Limb (tissue), 2 donors: ENCODE measurements around the gene FCN1.
A peak's percentile ranks its signal among the peaks of the same experiment; 100 is the strongest.

Source experiments
- DNase-seq, 2 donors: peaks; one replicate each; pipeline ENCODE4 v3.0.0-alpha.2; 2016; ENCODE audit errors: extremely low spot score in 2 of 2

The FCN1 gene

GRCh38 chr9:134937566-134938345 lies 20.0 kb upstream of the FCN1 start:
- no peak for DNase-seq

- no peak for DNase-seq
Measured at GRCh38 chr9:134937164-134937555, 19.4 kb upstream of the FCN1 start.

GRCh38 chr9:134936346-134937163 lies 18.8 kb upstream of the FCN1 start:
- DNase-seq, result no peak

- no peak for DNase-seq
Measured at GRCh38 chr9:134935701-134936345, 18.1 kb upstream of the FCN1 start.

GRCh38 chr9:134935056-134935640 lies 17.4 kb upstream of the FCN1 start:
- DNase-seq, result no peak

- no peak for DNase-seq
Measured at GRCh38 chr9:134933076-134933659, 15.5 kb upstream of the FCN1 start.

- DNase-seq, result no peak
Measured at GRCh38 chr9:134932606-134933005, 14.9 kb upstream of the FCN1 start.

GRCh38 chr9:134932171-134932570 lies 14.5 kb upstream of the FCN1 start:
- DNase-seq, result no peak

GRCh38 chr9:134930398-134930797 lies 12.7 kb upstream of the FCN1 start:
- DNase-seq, result no peak

- DNase-seq, result no peak
Measured at GRCh38 chr9:134929193-134930158, 11.8 kb upstream of the FCN1 start.

- DNase-seq, result no peak
Measured at GRCh38 chr9:134928436-134929192, 10.9 kb upstream of the FCN1 start.

GRCh38 chr9:134925011-134925511 lies 7.3 kb upstream of the FCN1 start:
- DNase-seq, result peak in 1 of 2 donors; percentile 5

- DNase-seq, result peak in 1 of 2 donors; percentile 1
Measured at GRCh38 chr9:134923466-134923865, 5.8 kb upstream of the FCN1 start.

GRCh38 chr9:134922932-134923240 lies 5.2 kb upstream of the FCN1 start:
- DNase-seq, result peak in 1 of 2 donors; percentile 14

- DNase-seq, result peak in 1 of 2 donors; percentile 3
Measured at GRCh38 chr9:134922066-134922931, 4.6 kb upstream of the FCN1 start.

- peak in 1 of 2 donors; percentile 1 for DNase-seq
Measured at GRCh38 chr9:134919303-134919702, 1.6 kb upstream of the FCN1 start.

GRCh38 chr9:134918646-134919045 lies 934 bp upstream of the FCN1 start:
- DNase-seq, result peak in 1 of 2 donors; percentile 1

- DNase-seq, result peak in 1 of 2 donors; percentile 10
Measured at GRCh38 chr9:134916161-134916665, 1.5 kb downstream of the FCN1 start.
